Endothelial cell of umbilical vein (primary cell): ENCODE results near the gene PLCXD1. TPM values are rescaled to one million over a fixed set of nuclear protein-coding genes. Genes with fewer than 3 reads are reported as not detected.

Experiments
- BruUV-seq: library from RNA; stranded (reverse); fragments of 400-500 nt; replicated peaks from 2 replicates; lab custom pipeline; 2021; lab: Mats Ljungman, UMichigan
- CTCF ChIA-PET: fragments of 300-600, 350-600 bp; sonication (Branson Sonifier 250); formaldehyde crosslinking; loops from one replicate; lab custom pipeline; 2021; ENCODE audit warnings: antibody characterized with exemption, inconsistent platforms; lab: Charles Lee
- POLR2A ChIA-PET: fragments of 300-600, 350-600 bp; sonication (Branson Sonifier 250); formaldehyde crosslinking; loops from one replicate; lab custom pipeline; 2021; ENCODE audit warnings: antibody characterized with exemption, inconsistent platforms; lab: Charles Lee
- DNase-seq: peaks from one replicate; pipeline ENCODE4 v3.0.0-alpha.2; 2011; ENCODE audit warnings: low read depth, low spot score
- FAIRE-seq: peaks from 2 replicates; lab custom pipeline; 2011; peaks lifted over from hg19 to GRCh38; lab: Jason Lieb, UNC
- H2AFZ ChIP-seq: 2 replicates; pipeline ENCODE4 v1.6.0; 2012; ENCODE audit warnings: low read depth, low read length, control low read depth, inconsistent platforms
- H3K27ac ChIP-seq: 2 replicates; pipeline ENCODE4 v1.5.1; 2011; ENCODE audit warnings: low read depth, mild to moderate bottlenecking, control low read depth, low read length, moderate library complexity; ENCODE audit not compliant: insufficient read depth
- H3K27me3 ChIP-seq, 2 experiments: 2 replicates each; pipeline versions ENCODE4 v1.6.0 to v1.6.1; 2011; ENCODE audit warnings: low read length in 2 of 2, mixed read lengths in 1 of 2; ENCODE audit not compliant: control insufficient read depth in 2 of 2, insufficient read depth in 2 of 2
- H3K36me3 ChIP-seq, 2 experiments: 2 replicates in 1 of 2; 3 replicates in 1 of 2; pipeline ENCODE4 v1.5.1; 2011; ENCODE audit warnings: low read length in 2 of 2, mild to moderate bottlenecking in 1 of 2, moderate library complexity in 1 of 2; ENCODE audit not compliant: control insufficient read depth in 2 of 2, insufficient read depth in 2 of 2; ENCODE audit errors: extremely low read depth in 1 of 2
- H3K4me1 ChIP-seq: 3 replicates; pipeline ENCODE4 v1.5.1; 2011; ENCODE audit warnings: mild to moderate bottlenecking, low read length; ENCODE audit not compliant: control insufficient read depth, insufficient read depth; ENCODE audit errors: extremely low read depth
- H3K4me2 ChIP-seq: 2 replicates; pipeline ENCODE4 v1.6.1; 2011; ENCODE audit warnings: low read length, control low read depth, mixed read lengths; ENCODE audit not compliant: insufficient read depth
- H3K4me3 ChIP-seq, 3 experiments: fragments of 200-600 bp in 1 of 3; sonication (generic), shearing (Covaris generic) in 1 of 3; replicated peaks in 1 of 3; 2 replicates each; pipeline ENCODE4 v1.5.1; 2011 to 2016; ENCODE audit warnings: control low read depth in 3 of 3, low read length in 3 of 3, mild to moderate bottlenecking in 2 of 3, inconsistent platforms in 1 of 3, low read depth in 1 of 3, moderate library complexity in 1 of 3; ENCODE audit not compliant: insufficient read depth in 1 of 3
- H3K79me2 ChIP-seq: 2 replicates; pipeline ENCODE4 v1.6.0; 2012; ENCODE audit warnings: low read length, inconsistent platforms; ENCODE audit not compliant: control insufficient read depth, insufficient read depth
- H3K9ac ChIP-seq: replicated peaks from 2 replicates; pipeline ENCODE3; 2011; ENCODE audit warnings: low read length, control low read depth; ENCODE audit not compliant: insufficient read depth; ENCODE audit errors: extremely low read depth
- H3K9me1 ChIP-seq: replicated peaks from 3 replicates; pipeline ENCODE4 v1.6.0; 2011; ENCODE audit warnings: mild to moderate bottlenecking, low read length; ENCODE audit not compliant: control insufficient read depth, insufficient read depth; ENCODE audit errors: extremely low read depth
- H3K9me3 ChIP-seq: replicated peaks from 2 replicates; pipeline ENCODE4 v1.5.1; 2012; ENCODE audit warnings: low read length, inconsistent platforms; ENCODE audit not compliant: control insufficient read depth, insufficient read depth
- H4K20me1 ChIP-seq: replicated peaks from 2 replicates; pipeline ENCODE3; 2011; ENCODE audit warnings: mild to moderate bottlenecking, low read length; ENCODE audit not compliant: control insufficient read depth, insufficient read depth; ENCODE audit errors: extremely low read depth
- EZH2 ChIP-seq: IDR thresholded peaks from 2 replicates; pipeline ENCODE4 v1.6.1; 2012; ENCODE audit warnings: borderline replicate concordance, low read depth, mild to moderate bottlenecking, moderate library complexity, low read length, inconsistent platforms; ENCODE audit not compliant: severe bottlenecking
- FOS ChIP-seq: IDR thresholded peaks from 2 replicates; pipeline ENCODE4 v1.6.1; 2011; ENCODE audit warnings: mild to moderate bottlenecking, low read length, moderate library complexity, borderline replicate concordance; ENCODE audit not compliant: insufficient read depth
- GATA2 ChIP-seq: IDR thresholded peaks from 2 replicates; pipeline ENCODE4 v1.7.0; 2011; ENCODE audit warnings: low read depth, mild to moderate bottlenecking, moderate library complexity, mixed read lengths, low read length; ENCODE audit not compliant: insufficient read length, insufficient read depth
- JUN ChIP-seq: IDR thresholded peaks from 2 replicates; pipeline ENCODE4 v1.6.1; 2011; ENCODE audit warnings: borderline replicate concordance, low read depth; ENCODE audit not compliant: insufficient read length, insufficient read depth
- MAX ChIP-seq: IDR thresholded peaks from 2 replicates; pipeline ENCODE4 v1.6.1; 2011; ENCODE audit not compliant: insufficient read depth, insufficient read length
- MYC ChIP-seq: IDR thresholded peaks from one replicate; pipeline ENCODE4 v1.6.1; 2011; ENCODE audit warnings: mild to moderate bottlenecking, low read depth, low read length
- POLR2A ChIP-seq: IDR thresholded peaks from 2 replicates; pipeline ENCODE4 v1.6.1; 2012; ENCODE audit warnings: low read depth, mild to moderate bottlenecking, control low read depth, low read length
- POLR2AphosphoS5 ChIP-seq: IDR thresholded peaks from 2 replicates; pipeline ENCODE4 v1.6.1; 2012; ENCODE audit warnings: low read depth, mild to moderate bottlenecking, control low read depth, low read length, moderate library complexity; ENCODE audit not compliant: insufficient read depth
- dilution Hi-C: fragments of 300-500 bp; cut with MboI; formaldehyde crosslinking; loops from one replicate; pipeline ENCODE4 v1.15.0; 2019; ENCODE audit warnings: low sequenced_read_pairs; ENCODE audit not compliant: extremely low pct_ligation_motif_present
- intact Hi-C: fragments of 100-400 bp; cut with micrococcal nuclease; formaldehyde crosslinking; loops from one replicate; pipeline ENCODE4 v1.10.0; 2022
- polyA plus RNA-seq, 4 experiments: library from polyadenylated mRNA; depleted of rRNA in 3 of 4; stranded (reverse) in 3 of 4; unstranded in 1 of 4; fragments of >200 nt; gene quantifications; 2 replicates each; pipeline versions ENCODE4 v1.2.1 to v1.2.3, GENCODE V29; 2011 to 2012; ENCODE audit warnings: missing spikeins in 1 of 4
- total RNA-seq: library from RNA; stranded (reverse); gene quantifications from 2 replicates; pipeline ENCODE4 v1.2.3, GENCODE V29; 2021

Gene PLCXD1
- total and polyA plus RNA-seq, 2 donors (not counting 3 experiments of a cell fraction or from before 2014, with no cell fraction given): 11.7 to 16.8 TPM

DNA sequence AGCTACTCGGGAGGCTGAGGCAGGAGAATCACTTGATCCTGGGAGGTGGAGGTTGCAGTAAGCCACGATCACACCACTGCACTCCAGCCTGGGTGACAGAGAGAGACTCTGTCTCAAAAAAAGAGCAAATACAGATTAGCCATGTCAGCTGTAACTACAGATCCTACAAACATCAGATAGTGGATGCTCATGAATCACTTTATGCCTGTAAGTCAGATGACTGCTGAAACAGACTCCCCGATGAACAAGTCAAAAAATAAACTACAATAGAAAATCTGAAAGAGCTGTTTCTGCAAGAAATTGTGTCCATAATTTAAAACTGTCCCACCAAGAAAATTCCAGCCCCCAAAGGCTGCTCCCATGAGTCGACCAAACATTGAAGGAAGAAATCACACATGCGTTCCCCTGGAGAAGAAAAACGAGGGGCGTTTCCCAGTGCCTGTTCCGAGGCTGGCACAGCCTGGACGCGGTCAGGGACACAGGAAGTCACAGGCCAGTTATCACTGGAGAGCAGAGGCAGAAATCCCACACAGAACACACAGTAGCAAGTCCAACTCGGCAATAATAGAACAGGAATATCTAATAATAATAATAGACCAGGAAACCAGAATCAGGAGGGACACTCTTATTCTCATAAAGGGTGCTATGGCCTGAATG, 67.4 kb downstream of the PLCXD1 start:
- Histone ChIP-seq H3K4me3 (no peak overlapping the region), H2AFZ (peak overlapping the region; percentile 68), H3K9me3 (no peaks in the 10 kb centered on the region), H3K9ac (no peak overlapping the region), H4K20me1 (no peaks in the 10 kb centered on the region), H3K27me3 (no peaks in the 10 kb centered on the region), H3K79me2 (no peaks in the 10 kb centered on the region), H3K36me3 (no peaks in the 10 kb centered on the region), H3K9me1 (no peaks in the 10 kb centered on the region), H3K4me1 (peaks cover 9% of the 10 kb centered on the region), H3K4me2 (peak overlapping the region; percentile 42), H3K27ac (no peak overlapping the region)
- ChIA-PET POLR2A (no interaction called here), CTCF (no interaction called here)
- DNase-seq (no peak), FAIRE-seq (no peak)
- intact Hi-C loops (no loop called here), dilution Hi-C loops (no loop called here)
- no TSS peak for BruUV-seq
- TF ChIP-seq EZH2: no peak
- TF ChIP-seq FOS: no peak
- TF ChIP-seq GATA2: no peak
- TF ChIP-seq JUN: no peak
- TF ChIP-seq MAX: no peak
- no peak for TF ChIP-seq POLR2AphosphoS5

GRCh38 chrX:349196-349595, 68.0 kb downstream of the PLCXD1 start:
- BruUV-seq: no TSS peak
- Histone ChIP-seq H3K27ac (no peak overlapping the region), H3K4me2 (no peak overlapping the region), H3K4me1 (peaks cover 9% of the 10 kb centered on the region), H4K20me1 (no peaks in the 10 kb centered on the region), H3K27me3 (no peaks in the 10 kb centered on the region), H3K9me3 (no peaks in the 10 kb centered on the region), H3K79me2 (no peaks in the 10 kb centered on the region), H3K9me1 (no peaks in the 10 kb centered on the region), H3K4me3 (no peak overlapping the region), H3K9ac (no peak overlapping the region), H3K36me3 (no peaks in the 10 kb centered on the region), H2AFZ (no peak overlapping the region)
- ChIA-PET CTCF (no interaction called here), POLR2A (no interaction called here)
- DNase-seq (no peak), FAIRE-seq (peak; percentile 18)
- intact Hi-C loops: no loop called here
- no peak for TF ChIP-seq MAX
- no peak for TF ChIP-seq GATA2
- TF ChIP-seq MYC: no peak
- TF ChIP-seq JUN: no peak
- no peak for TF ChIP-seq EZH2
- no peak for TF ChIP-seq POLR2AphosphoS5
- TF ChIP-seq POLR2A: no peak
- dilution Hi-C loops: no loop called here
